Forelimb muscle (tissue), 1 donor: ENCODE data around the gene ZNF862. TPM values are rescaled to one million over a fixed set of nuclear protein-coding genes. Genes with fewer than 3 reads are reported as not detected.

Experiments
- DNase-seq: peaks from one replicate; pipeline ENCODE4 v3.0.0-alpha.2; 2013; ENCODE audit warnings: low read depth
- polyA plus RNA-seq: library from polyadenylated mRNA; unstranded; fragments of 120-200 nt; gene quantifications from one replicate; pipeline ENCODE4 v1.2.1, GENCODE V29; 2013; ENCODE audit not compliant: insufficient read length

ZNF862 gene
- polyA plus RNA-seq, 1 donor = 11.4 TPM

GRCh38 chr7:149811221-149811620, 27.0 kb upstream of the ZNF862 start:
- no peak for DNase-seq

- DNase-seq = no peak
Observed at GRCh38 chr7:149811831-149812490, 26.2 kb upstream of the ZNF862 start.

GRCh38 chr7:149813254-149814035, 24.7 kb upstream of the ZNF862 start:
- no peak for DNase-seq

- no peak for DNase-seq
Observed at GRCh38 chr7:149814494-149814893, 23.7 kb upstream of the ZNF862 start.

- no peak for DNase-seq
Observed at GRCh38 chr7:149815121-149815520, 23.1 kb upstream of the ZNF862 start.

GRCh38 chr7:149815661-149816266, 22.4 kb upstream of the ZNF862 start:
- no peak for DNase-seq

GRCh38 chr7:149816267-149816751, 21.9 kb upstream of the ZNF862 start:
- DNase-seq = no peak

- DNase-seq = no peak
Observed at GRCh38 chr7:149816794-149817193, 21.4 kb upstream of the ZNF862 start.

- DNase-seq = no peak
Observed at GRCh38 chr7:149817301-149817771, 20.8 kb upstream of the ZNF862 start.

GRCh38 chr7:149817836-149818535, 20.2 kb upstream of the ZNF862 start:
- no peak for DNase-seq

- no peak for DNase-seq
Observed at GRCh38 chr7:149818536-149818840, 19.7 kb upstream of the ZNF862 start.

GRCh38 chr7:149819141-149819960, 18.8 kb upstream of the ZNF862 start:
- no peak for DNase-seq

- DNase-seq = no peak
Observed at GRCh38 chr7:149819961-149820340, 18.2 kb upstream of the ZNF862 start.

GRCh38 chr7:149820622-149821190, 17.5 kb upstream of the ZNF862 start:
- no peak for DNase-seq

- no peak for DNase-seq
Observed at GRCh38 chr7:149821191-149822148, 16.7 kb upstream of the ZNF862 start.

GRCh38 chr7:149822353-149822943, 15.7 kb upstream of the ZNF862 start:
- no peak for DNase-seq

- DNase-seq = no peak
Observed at GRCh38 chr7:149823191-149823630, 15.0 kb upstream of the ZNF862 start.

- no peak for DNase-seq
Observed at GRCh38 chr7:149823631-149824199, 14.5 kb upstream of the ZNF862 start.

GRCh38 chr7:149824301-149824741, 13.9 kb upstream of the ZNF862 start:
- no peak for DNase-seq
